Stimulated activated CD4-positive, alpha-beta T cell treated with anti-CD3 and anti-CD28 coated beads, Interleukin-12 subunit alpha, Interleukin-12 subunit beta, amount 100 ng/mL, for 24 hours (primary cell): Measurements from ENCODE around the gene TEC.
"Not testable (repeated sequence)": the region's sequence is repeated elsewhere in the genome, so short reads cannot be mapped to it uniquely, and the experiment has no call there.

Experiments
- DNase-seq, 2 experiments: peaks; one replicate each; pipeline ENCODE4 v3.0.0-alpha.2; 2020; ENCODE audit warnings: low read depth in 2 of 2

The TEC gene

GRCh38 chr4:48268956-48269860 lies at the start of gene TEC:
TEC (minus strand) TSS chr4:48269838; CDS start chr4:48228614, 41,224 bp downstream.
- DNase-seq: peak; percentile 23 to 40

GRCh38 chr4:48315728-48316630 lies 46.3 kb upstream of the TEC start:
- DNase-seq: no peak

GRCh38 chr4:48314746-48315145 lies 45.1 kb upstream of the TEC start:
- DNase-seq: not testable (repeated sequence)

GRCh38 chr4:48311896-48312295 lies 42.3 kb upstream of the TEC start:
- DNase-seq: no peak

GRCh38 chr4:48308901-48309300 lies 39.3 kb upstream of the TEC start:
- no peak for DNase-seq

GRCh38 chr4:48307528-48307927 lies 37.9 kb upstream of the TEC start:
- no peak for DNase-seq

GRCh38 chr4:48305508-48305907 lies 35.9 kb upstream of the TEC start:
- DNase-seq: no peak

GRCh38 chr4:48300004-48300403 lies 30.4 kb upstream of the TEC start:
- no peak for DNase-seq

GRCh38 chr4:48299560-48299959 lies 29.9 kb upstream of the TEC start:
- no peak for DNase-seq

- no peak for DNase-seq
Observed at GRCh38 chr4:48297256-48297846, 27.7 kb upstream of the TEC start.

GRCh38 chr4:48296365-48296764 lies 26.7 kb upstream of the TEC start:
- DNase-seq: no peak

GRCh38 chr4:48295116-48295515 lies 25.5 kb upstream of the TEC start:
- no peak for DNase-seq

- not testable (repeated sequence) for DNase-seq
Observed at GRCh38 chr4:48292218-48292790, 22.7 kb upstream of the TEC start.

GRCh38 chr4:48290146-48290772 lies 20.6 kb upstream of the TEC start:
- no peak for DNase-seq

GRCh38 chr4:48286060-48286459 lies 16.4 kb upstream of the TEC start:
- not testable (repeated sequence) for DNase-seq

GRCh38 chr4:48285640-48286039 lies 16.0 kb upstream of the TEC start:
- DNase-seq: not testable (repeated sequence)

- no peak for DNase-seq
Observed at GRCh38 chr4:48275686-48276085, 6.0 kb upstream of the TEC start.

GRCh38 chr4:48275247-48275646 lies 5.6 kb upstream of the TEC start:
- no peak for DNase-seq

GRCh38 chr4:48271626-48272025 lies 2.0 kb upstream of the TEC start:
- no peak for DNase-seq

GRCh38 chr4:48270951-48271473 lies 1.4 kb upstream of the TEC start:
- no peak for DNase-seq

- DNase-seq: no peak
Observed at GRCh38 chr4:48270523-48270897, 872 bp upstream of the TEC start.
